HG02588 (cell line): ENCODE results near the gene TTLL10.

Experiments
- ATAC-seq: cut with Tn5 transposase; IDR thresholded peaks from one replicate; pipeline ENCODE4 v1.9.1; 2021; ENCODE audit warnings: mild to moderate bottlenecking, moderate library complexity; ENCODE audit not compliant: unreplicated experiment

TTLL10 gene

GRCh38 chr1:1203561-1204424 lies 30.1 kb downstream of the TTLL10 start:
- ATAC-seq, result no peak

GRCh38 chr1:1204425-1204920 lies 30.8 kb downstream of the TTLL10 start:
- ATAC-seq, result no peak

GRCh38 chr1:1204998-1205768 lies 31.5 kb downstream of the TTLL10 start:
- ATAC-seq, result no peak

- no peak for ATAC-seq
Observed at GRCh38 chr1:1205769-1206375, 32.2 kb downstream of the TTLL10 start.

- ATAC-seq, result no peak
Observed at GRCh38 chr1:1206376-1206965, 32.8 kb downstream of the TTLL10 start, which contains the start of gene TNFRSF18. TSS of gene TNFRSF18 (minus strand) at chr1:1206592. CDS start at chr1:1206571, 21 bp downstream.

GRCh38 chr1:1206966-1207531 lies 33.4 kb downstream of the TTLL10 start:
- no peak for ATAC-seq

GRCh38 chr1:1207571-1207892 lies 33.9 kb downstream of the TTLL10 start:
- no peak for ATAC-seq

- no peak for ATAC-seq
Observed at GRCh38 chr1:1208713-1209433, 35.2 kb downstream of the TTLL10 start.

GRCh38 chr1:1210726-1211540 lies 37.3 kb downstream of the TTLL10 start:
- ATAC-seq, result no peak

- ATAC-seq, result no peak
Observed at GRCh38 chr1:1211541-1212441, 38.1 kb downstream of the TTLL10 start.

- no peak for ATAC-seq
Observed at GRCh38 chr1:1212780-1213344, 39.2 kb downstream of the TTLL10 start.

GRCh38 chr1:1213345-1214265 lies 39.9 kb downstream of the TTLL10 start, which contains the start of gene TNFRSF4:
TSS of gene TNFRSF4 (minus strand) at chr1:1214153. CDS start at chr1:1214127, 26 bp downstream.
- ATAC-seq, result no peak

GRCh38 chr1:1215080-1215676 lies 41.5 kb downstream of the TTLL10 start:
- no peak for ATAC-seq

- ATAC-seq, result no peak
Observed at GRCh38 chr1:1215881-1216605, 42.4 kb downstream of the TTLL10 start.

- no peak for ATAC-seq
Observed at GRCh38 chr1:1216770-1217620, 43.3 kb downstream of the TTLL10 start.
